B cell (primary cell): Measurements from ENCODE around the gene SMIM13.

Experiments
- CTCF ChIP-seq: fragments of 200-600 bp; IDR thresholded peaks from one replicate; pipeline ENCODE4 v1.8.0; 2022; ENCODE audit warnings: antibody characterized with exemption, mild to moderate bottlenecking
- EZH2 ChIP-seq: IDR thresholded peaks from 2 replicates; pipeline ENCODE4 v1.6.1; 2012; ENCODE audit warnings: borderline replicate concordance, low read depth, mild to moderate bottlenecking, moderate library complexity, low read length; ENCODE audit not compliant: insufficient read depth, poor library complexity, severe bottlenecking

- TF ChIP-seq CTCF (peak; percentile 45), EZH2 (no peak)
Observed at GRCh38 chr6:11043961-11044711, 49.5 kb upstream of the SMIM13 start, which contains the start of gene ELOVL2.
